ENCODE data around the gene RASGEF1B.
A peak's percentile ranks its signal among the peaks of the same experiment; 100 is the strongest.
"Not testable (repeated sequence)": the region's sequence is repeated elsewhere in the genome, so short reads cannot be mapped to it uniquely, and the experiment has no call there.

The RASGEF1B gene

DNA sequence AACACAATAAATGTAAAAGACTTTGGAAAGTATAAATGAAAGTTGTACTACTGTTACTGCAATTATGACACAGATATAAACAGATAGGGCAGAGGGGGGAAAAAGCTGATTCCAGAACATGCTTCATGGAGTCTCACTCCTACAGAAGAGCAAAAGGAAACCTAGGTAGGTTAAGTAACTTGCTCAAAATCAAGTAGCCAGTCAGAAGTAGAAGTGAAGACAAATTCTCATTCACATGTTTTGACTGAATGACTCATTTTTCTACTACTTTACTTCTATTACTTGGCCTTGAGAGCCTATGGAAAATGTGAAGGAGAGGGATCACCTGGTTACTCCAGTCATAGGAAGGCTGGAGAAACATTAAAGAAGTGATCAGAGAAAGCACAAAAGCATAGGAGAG lies 23.6 kb upstream of the RASGEF1B start:
- DNase-seq, result no peak

DNA sequence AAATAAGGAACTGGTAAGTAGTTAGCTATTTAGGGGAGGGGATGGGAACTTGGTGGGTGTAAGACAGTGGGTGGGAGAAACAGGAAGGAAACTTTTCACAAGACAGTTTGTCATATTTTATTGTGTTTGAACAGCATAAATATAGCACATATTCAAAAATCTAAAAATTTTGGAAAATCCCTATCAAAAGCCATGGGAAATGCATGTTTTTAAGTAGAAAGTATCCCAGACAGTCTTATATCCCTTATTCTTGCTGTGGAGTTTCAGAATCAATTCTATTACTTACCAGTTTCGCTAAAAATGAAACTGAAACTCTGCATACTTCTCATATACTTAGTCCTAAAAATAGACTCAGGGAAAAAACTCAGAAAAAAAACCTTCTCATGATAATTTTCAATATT lies 22.3 kb upstream of the RASGEF1B start:
- DNase-seq, result no peak

DNA sequence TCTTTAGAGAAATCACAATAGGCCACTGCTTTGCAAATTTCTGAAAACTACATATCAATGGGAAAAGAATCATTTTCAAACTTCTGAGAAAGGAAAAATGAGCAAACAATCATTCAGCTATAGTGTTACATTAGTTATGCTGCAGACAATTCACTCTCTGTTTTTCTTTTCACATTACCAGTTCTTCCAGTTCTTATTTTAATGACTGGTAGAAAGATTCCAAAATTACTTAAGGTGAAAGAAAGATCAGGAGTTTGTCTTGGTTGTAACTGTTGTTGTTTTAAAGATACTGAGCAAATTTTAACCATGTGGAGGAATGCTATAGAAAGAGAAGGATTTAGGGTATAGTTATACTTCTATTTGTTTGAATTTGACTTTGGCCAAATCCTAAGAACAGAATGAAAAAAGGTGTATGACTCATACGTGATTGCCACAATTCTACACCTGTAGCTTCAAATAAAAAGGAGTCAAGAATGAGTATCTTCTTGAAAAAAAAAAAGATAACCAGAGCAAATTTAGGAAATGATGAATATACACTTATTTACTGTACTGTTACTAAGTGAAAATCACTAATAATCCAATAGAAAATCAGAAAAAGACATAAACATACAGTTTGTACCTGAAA lies 21.0 kb upstream of the RASGEF1B start:
- DNase-seq, result no peak

DNA sequence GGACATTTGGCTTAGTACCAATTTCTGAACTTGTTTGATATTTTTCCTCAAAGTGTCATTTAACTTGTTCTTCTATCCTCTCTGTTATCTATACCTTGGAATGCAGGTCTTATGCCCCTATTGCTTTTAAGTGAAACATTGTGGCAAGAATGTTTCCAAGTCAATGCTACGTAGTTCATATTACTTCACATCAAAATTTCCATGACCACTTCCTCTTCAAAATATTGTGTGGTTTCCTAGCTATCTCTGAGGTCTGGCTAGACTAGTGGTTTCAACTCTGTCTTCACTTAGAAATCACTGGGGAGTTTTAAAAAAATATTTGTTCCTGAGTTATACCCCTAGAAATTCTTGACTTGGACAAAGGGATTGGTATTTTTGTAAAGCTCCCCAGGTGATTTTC lies 20.2 kb upstream of the RASGEF1B start:
- DNase-seq, result no peak

DNA sequence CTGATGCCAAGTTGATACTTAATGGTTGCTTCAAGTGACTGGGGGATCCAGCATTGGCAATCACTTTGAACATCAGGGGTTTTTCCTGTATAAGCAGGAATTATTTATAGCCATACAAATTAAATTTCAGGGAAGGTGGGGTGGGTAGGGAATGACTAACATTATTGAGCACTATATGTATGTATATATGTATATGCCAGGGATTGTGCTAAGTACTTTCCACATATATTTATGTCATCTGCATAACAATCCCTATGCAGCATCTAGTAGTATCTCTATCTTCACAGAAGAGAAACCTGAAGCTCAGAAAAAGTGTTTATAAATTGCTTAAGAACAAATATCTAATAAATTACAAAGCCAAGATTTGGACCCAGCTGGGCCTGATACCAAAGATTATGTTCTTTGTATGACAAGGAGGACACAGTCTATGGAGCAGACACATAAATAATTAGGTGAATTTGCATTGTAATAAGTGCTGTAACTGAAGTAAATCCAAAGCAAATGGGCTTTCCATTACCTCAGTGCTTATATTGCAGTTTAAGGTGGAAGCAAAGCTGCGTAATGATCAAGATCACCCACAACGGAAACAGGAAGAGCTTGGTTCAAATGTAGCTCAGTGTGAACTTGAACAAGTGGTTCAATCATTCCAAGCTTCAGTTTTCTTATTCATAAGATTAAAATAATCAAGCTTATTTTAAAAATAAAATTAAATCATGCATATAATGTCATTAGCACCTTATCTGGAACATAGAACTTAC lies 18.9 kb upstream of the RASGEF1B start:
- DNase-seq, result no peak

DNA sequence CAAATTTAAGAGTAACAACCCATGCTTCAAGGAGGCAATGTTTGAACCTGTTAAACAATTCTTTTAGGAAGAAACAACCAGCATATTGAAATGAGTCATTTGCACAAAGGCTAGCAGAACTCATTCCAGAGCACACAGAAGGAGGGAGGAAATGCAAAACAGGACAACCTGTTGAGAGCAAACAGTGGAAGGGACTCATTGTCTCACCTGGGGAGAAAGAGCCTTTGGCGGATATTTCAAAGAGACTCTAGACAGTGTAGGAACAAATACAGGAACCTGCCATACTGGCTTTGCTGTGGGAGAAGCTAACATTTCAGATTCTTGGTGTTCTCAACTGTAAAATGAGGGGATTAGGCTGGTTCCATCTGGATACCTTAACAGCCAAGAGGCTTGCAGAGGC lies 14.8 kb upstream of the RASGEF1B start:
- no peak for DNase-seq

DNA sequence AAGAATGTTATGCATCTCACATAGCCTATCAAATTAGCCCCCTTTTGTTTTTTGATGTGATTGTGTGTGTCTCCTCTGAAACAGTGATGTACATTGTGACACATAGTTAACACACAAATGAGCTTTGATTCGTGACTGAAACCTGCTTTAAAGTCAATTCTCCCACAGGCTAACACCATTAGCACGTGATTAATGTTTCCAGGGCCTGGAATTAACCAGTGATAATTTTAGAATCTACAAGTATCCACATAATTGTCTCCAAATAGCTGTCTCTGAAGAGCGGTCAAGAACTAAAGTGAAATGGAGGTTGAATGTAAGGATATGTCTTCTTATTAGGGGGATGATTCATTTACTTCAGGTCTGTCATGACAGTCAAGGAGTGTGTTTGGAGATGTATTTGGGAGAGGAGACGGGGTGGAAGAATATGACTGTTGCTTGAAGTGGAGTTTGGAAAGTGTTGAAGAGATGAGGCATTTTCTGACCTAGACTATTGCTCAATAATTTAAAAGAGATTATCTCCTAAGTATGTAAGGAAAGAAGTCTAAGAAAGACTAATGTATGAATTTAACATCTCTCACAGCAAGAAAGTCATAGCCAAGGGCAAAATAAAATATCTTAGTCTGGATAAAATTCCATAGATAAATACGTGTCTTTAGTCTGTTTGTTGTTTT lies 13.7 kb upstream of the RASGEF1B start:
- DNase-seq, result no peak

DNA sequence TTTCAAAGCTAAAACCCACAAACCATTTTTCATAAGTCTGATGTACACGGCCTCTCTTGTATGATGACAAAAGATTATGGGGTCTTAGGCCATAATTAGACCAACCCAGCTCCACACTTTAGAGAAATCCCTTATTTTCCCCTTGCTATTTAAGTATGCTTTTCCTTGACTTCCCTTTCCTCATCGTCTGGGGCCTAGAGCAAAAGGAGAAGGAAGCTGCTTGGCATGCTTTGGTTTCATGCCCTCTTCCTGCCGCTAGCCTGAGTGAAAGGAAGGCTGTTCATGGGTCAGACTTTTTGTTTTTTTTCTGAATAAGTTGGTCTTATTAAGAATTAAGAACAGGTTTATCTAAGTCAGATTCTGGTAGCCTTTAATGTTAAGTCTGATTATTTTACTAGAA lies 10.6 kb upstream of the RASGEF1B start:
- no peak for DNase-seq

DNA sequence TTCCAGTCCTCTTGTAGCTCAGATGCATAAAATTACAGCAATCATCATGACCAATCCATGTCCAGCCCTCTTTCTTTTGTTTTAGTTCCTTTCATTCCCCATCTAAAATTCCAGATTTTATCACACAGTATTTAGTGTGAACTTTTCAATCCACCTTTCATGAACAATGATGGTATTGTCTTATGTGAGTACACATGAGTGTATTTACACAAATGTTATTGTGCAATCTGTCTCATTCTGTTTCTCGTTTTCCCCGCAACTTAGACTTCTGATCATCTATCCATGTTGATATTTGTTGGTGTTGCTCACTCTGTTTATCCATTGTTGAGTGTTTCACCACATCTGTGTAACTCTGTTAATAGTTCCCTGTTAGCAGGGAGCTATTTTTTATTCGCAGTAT lies 9.4 kb upstream of the RASGEF1B start:
- DNase-seq, result no peak

DNA sequence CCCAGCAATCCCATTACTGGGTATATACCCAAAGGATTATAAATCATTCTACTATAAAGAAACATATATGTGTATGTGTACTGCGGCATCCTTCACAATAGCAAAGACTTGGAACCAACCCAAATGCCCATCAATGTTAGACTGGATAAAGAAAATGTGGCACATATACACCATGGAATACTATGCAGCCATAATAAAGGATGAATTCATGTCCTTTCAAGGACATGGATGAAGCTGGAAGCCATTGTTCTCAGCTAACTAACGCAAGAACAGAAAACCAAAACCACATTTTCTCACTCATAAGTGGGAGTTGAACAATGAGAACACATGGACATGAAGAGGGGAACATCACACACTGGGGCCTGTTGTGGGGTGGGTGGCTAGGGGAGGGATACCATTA lies 7.9 kb upstream of the RASGEF1B start:
- not testable (repeated sequence) for DNase-seq

DNA sequence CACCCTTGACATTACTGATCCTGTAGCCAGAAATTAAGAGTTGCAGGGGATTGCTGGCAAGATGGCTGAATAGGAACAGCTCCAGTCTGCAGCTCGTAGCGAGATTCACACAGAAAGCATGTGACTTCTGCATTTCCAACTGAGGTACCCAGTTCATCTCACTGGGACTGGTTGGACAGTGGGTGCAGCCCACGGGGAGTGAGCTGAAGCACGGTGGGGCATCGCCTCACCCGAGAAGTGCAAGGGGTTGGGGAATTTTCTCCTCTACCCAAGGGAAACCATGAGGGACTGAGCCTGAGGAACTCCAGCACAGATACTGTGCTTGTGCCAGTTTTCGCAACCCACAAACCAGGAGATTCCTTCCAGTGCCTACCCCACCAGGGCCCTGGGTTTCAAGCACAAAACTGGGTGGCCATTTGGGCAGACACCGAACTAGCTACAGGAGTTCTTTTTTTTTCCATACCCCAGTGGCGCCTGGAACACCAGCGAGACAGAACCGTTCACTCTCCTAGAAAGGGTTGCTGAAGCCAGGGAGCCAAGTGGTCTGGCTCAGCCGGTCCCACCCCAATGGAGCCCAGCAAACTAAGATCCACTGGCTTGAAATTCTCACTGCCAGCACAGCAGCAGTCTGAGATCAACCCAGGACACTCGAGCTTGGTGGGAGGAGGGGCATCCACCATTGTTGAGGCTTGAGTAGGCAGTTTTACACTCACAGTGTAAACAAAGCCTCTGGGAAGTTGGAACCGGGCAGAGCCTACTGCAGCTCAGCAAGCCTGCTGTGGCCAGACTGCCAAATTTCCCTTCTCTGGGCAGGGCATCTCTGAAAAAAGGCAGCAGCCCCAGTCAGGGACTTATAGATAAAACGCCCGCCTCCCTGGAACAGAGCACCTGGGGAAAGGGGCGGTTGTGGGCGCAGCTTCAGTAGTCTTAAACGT lies 1.9 kb upstream of the RASGEF1B start:
- DNase-seq, result not testable (repeated sequence)

DNA sequence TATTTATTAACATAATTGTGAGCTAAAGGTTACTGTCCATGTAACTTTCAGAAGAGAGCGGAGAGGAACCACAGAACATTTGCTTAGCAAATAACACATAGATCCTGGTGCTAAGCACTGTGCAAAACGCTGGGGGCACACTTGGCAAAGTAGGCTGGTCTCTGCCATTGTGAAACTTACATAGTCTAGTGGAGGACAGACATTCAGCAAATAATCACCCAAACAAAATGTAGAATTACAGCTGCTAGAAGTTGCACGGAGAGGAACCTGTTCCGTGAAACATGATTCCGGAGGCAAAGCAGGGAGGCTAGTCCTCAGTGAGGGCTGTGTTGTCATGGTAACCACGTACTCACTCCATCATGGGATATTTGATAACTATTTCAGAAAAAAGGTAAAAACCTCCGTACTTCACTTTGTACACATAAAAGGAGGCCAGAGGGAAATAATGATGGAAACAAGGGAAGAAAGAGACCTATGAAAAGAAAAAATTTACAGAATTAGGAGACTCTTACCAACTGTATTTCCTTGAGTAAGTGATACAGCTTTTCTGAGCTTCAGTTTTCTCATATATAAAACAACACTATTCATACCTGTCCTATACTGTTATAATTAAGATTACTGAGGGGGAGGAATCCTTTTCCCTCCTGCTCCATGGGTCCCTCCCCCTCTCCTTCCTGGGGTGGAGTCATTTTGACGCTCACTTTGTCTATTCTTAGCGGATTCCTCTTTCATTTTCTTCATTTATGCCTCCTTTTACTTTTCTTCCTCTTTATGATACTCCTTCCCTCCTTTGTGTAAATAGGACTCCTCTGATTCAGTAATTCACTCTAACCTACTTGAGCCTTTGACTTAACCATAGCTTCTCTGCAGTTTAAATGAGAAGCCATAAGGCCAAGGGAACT lies 825 bp upstream of the RASGEF1B start:
- peak; percentile 44 for DNase-seq

DNA sequence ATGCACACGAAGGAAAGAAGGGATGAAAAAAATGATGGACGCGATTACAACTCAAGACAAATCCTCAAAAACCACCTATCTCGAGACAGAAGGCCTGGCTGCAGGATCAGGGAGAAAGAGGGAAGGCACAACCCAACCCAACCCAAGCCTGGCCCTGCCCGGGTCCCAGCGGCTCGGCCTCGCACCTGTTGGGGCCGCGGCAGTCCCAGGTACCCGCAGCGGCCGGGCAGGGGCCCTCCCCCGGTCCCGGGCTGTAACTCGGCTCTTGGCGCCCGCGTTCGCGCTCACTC lies 464 bp downstream of the RASGEF1B start:
- no peak for DNase-seq

DNA sequence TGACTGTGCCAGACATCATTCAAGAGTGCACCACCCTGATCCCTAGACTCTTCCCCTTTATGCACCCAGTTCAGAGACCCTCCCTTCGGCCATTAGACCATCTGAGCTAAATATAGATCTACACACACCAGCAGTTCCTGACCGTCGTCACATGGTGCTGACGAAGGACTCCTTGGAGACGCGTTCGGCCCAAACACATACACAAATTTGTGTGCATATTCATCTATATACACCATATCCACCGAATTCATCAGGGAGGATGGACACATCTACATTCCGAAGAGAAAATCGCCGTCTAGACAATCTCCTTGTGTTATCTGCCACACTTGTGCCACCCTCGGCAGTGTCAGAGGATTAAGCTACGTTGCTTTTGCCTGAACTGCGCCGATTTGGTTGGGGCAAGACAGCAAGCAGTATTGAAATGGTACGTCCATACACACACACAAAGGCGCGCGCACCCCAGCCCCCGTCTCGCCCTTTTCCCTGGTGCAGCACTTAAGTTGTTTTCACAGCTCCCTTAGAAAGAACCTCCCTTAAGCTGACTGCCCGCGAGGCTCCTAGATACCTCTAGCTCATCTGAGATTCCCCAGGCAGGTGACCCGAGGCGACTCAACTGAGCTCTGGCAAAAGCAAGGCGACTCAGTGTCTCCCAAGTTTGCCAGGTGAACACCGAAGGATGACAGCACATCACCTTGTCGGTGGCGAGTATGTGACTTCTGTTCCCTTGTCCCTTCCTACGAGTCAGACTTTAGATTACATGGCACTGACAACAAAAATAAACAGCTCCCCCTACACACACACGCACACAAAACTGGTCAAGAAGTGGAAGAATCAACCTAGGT lies 1.0 kb downstream of the RASGEF1B start:
- peak; percentile 54 for DNase-seq

DNA sequence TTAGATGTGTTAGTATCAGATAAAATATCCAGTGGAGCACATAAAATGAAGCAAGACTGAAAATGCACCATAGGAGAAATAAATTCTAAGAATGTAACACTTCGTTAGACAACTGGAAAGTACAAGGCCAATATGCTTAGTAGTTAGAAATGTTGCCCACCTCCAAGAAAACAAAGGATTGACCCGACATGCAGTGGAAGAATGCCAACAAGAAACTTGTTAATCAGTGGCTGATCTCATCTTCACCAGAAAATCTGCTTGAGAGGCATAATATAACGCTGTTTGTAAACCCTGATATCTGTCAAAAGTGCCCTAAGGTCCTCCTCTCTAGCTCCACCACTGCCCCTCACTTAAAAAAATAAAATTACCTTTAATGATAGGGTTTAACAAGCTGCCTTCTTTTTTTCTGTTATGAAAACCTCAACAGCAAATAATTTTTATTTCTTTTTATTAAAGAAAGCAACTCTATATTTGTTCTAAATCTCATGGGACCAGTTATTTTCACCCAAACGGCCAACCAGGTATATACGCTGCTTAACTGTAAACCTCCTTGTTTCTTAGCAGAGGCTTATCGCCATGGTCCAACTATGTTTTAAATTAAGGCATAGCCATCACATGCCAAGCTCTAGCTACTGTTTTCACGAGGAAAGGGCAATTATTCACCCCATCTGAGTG lies 1.8 kb downstream of the RASGEF1B start:
- no peak for DNase-seq

DNA sequence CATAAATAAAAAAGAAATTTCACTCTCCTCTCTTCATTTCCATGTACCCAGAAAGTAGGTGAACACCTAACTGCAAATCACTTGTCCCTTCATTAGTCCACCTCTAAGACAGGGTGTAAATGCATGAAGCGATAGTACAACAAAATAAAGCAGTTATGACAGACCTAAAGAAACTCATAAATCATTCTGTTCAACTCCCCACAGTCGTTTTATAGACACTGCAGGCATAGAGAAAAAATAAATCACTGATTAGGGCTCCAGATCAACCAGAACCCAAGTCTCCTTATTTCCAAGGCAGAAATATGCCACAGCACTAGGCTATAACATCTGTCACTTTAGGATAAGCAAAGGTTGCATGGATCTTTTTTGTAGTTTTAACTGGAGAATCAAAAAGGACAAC lies 3.0 kb downstream of the RASGEF1B start:
- DNase-seq, result no peak

DNA sequence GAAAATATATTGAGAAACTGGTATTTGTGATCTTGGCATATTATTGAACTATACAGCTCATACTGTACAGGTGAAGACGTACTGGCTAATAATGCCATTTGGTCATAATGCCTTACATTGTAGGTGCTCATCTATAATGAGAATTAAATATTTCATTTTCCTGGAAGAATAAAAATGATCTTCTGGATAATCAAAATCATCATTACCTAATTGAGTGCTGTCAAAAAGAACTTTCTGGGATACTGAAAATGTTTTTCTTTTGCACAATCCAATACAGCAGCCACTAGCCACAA lies 4.1 kb downstream of the RASGEF1B start:
- no peak for DNase-seq

DNA sequence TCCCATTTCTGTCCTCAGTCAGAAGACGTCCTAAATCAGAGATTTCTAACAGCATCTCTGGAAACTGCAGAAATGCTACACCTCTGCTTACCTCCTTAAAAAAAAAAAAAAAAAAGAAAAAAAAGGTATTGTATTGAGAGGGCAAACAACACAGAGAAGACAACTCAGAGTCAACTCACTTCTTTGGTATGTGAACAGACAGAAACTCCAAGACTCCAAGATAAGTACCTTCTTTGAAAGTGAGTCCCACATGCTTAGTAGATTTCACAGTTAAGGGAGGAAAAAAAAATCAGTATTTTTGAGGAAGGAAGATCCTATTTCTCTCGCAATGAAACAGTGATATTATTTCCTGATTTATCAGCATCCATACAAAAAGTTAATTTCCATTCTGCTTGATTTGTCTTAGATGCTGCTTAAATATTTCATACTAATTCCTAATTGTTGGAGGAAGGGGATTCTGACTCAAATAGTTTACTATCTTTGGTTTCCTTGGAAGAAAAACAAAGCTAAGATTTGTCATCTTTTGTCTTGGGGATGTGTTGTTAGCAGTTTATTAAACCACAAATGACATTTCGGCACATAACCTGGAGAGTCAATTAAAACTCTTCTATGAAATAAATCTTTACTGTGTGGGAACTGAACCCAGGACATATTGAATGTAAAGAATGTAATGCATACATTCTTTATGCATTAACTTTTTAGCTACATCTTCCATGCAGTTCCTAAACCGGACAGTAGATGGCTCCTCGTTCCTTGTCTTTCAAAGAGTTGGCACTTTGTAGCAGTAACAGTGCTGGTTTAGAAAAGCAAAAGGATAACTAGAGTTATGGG lies 4.7 kb downstream of the RASGEF1B start:
- peak; percentile 79 for DNase-seq

DNA sequence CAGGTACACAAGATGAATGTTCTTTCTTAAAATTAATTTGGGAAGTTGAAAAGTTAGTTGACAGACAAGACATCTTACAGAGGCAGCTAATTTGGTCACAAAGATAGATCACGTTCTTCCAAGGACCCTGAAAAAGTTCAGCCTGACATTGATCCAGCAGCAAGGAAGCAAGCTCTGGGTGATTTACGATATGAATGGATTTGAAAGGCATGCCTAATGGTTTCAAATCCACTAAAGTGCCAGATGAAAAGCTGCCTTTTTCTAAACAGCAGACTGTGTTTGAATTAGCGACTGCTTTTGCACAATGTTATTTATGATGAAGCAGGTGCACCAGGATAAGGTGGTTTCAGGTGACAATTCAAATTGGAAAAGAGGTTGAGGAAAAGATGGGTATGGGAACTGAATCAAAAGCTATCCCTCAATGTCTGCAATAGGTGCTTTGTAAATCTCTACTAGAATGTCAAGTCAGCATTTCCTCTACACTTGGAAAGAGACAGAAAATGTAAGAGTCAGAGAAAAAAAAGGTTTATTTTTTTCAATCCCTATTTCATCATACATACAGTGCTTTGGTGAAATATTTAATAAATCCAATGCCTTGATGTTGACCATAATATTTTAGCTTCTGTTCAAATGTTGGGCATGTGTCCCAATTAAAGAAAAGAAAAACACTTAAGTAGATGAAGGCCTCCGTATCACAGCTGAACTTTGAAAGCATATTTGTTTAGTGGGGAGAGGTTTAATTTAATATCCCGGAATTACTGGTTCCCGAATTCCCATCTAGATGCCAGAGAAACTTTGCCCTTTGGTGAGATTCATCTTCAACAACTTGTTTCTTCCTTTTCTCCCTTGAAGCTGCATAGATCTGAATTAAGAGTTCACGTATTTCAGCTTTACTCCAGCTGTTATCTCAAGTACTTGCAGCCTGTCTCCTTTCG lies 6.0 kb downstream of the RASGEF1B start:
- DNase-seq, result no peak

Measured in stimulated activated CD4-positive, alpha-beta T cell treated with anti-CD3 and anti-CD28 coated beads, Interleukin-15, amount 100 ng/mL, for 24 hours (primary cell).